IPS-NIHi11 (cell line): ENCODE results near the gene GRIN3A.
"Not testable (repeated sequence)": the region's sequence is repeated elsewhere in the genome, so short reads cannot be mapped to it uniquely, and the experiment has no call there.

Source experiments
- DNase-seq: peaks from one replicate; pipeline ENCODE4 v3.0.0; 2012; ENCODE audit warnings: mixed read lengths, low spot score

The GRIN3A gene

GRCh38 chr9:101632611-101633010 lies 105.8 kb downstream of the GRIN3A start:
- no peak for DNase-seq

GRCh38 chr9:101631892-101632291 lies 106.6 kb downstream of the GRIN3A start:
- no peak for DNase-seq

GRCh38 chr9:101629636-101630035 lies 108.8 kb downstream of the GRIN3A start:
- no peak for DNase-seq

GRCh38 chr9:101628173-101628572 lies 110.3 kb downstream of the GRIN3A start:
- no peak for DNase-seq

GRCh38 chr9:101626295-101626694 lies 112.2 kb downstream of the GRIN3A start:
- no peak for DNase-seq

GRCh38 chr9:101625876-101626275 lies 112.6 kb downstream of the GRIN3A start:
- no peak for DNase-seq

- no peak for DNase-seq
Measured at GRCh38 chr9:101620452-101620851, 118.0 kb downstream of the GRIN3A start.

- no peak for DNase-seq
Measured at GRCh38 chr9:101618698-101619097, 119.7 kb downstream of the GRIN3A start.

- DNase-seq, result no peak
Measured at GRCh38 chr9:101605547-101605946, 132.9 kb downstream of the GRIN3A start.

- DNase-seq, result no peak
Measured at GRCh38 chr9:101604296-101604695, 134.2 kb downstream of the GRIN3A start.

- peak; percentile 82 for DNase-seq
Measured at GRCh38 chr9:101601904-101602765, 136.3 kb downstream of the GRIN3A start.

- no peak for DNase-seq
Measured at GRCh38 chr9:101594796-101595195, 143.7 kb downstream of the GRIN3A start, which contains the start of gene PPP3R2. Gene PPP3R2 (minus strand): TSS chr9:101594969. CDS start chr9:101594921, 48 bp downstream.

- no peak for DNase-seq
Measured at GRCh38 chr9:101593345-101593744, 145.1 kb downstream of the GRIN3A start.

- DNase-seq, result no peak
Measured at GRCh38 chr9:101592788-101593187, 145.7 kb downstream of the GRIN3A start.

- no peak for DNase-seq
Measured at GRCh38 chr9:101591787-101592446, 146.5 kb downstream of the GRIN3A start.

- DNase-seq, result no peak
Measured at GRCh38 chr9:101590901-101591300, 147.5 kb downstream of the GRIN3A start.

- DNase-seq, result not testable (repeated sequence)
Measured at GRCh38 chr9:101590074-101590473, 148.4 kb downstream of the GRIN3A start.

GRCh38 chr9:101587332-101588043 lies 151.0 kb downstream of the GRIN3A start:
- no peak for DNase-seq

GRCh38 chr9:101586651-101587050 lies 151.8 kb downstream of the GRIN3A start:
- no peak for DNase-seq

GRCh38 chr9:101585740-101586139 lies 152.7 kb downstream of the GRIN3A start:
- DNase-seq, result no peak

- no peak for DNase-seq
Measured at GRCh38 chr9:101582553-101582952, 155.9 kb downstream of the GRIN3A start.

GRCh38 chr9:101579711-101580545 lies 158.5 kb downstream of the GRIN3A start:
- no peak for DNase-seq
